GM23338 (cell line): ENCODE data around the gene CD180. TPM values are rescaled to one million over a fixed set of nuclear protein-coding genes. Genes with fewer than 3 reads are reported as not detected.

ENCODE experiments used
- ATAC-seq: fragments of 200-7000 bp; cut with Tn5 transposase; 3 replicates; pipeline ENCODE4 v1.9.1; 2020
- DNase-seq: peaks from one replicate; pipeline ENCODE4 v3.0.0-alpha.2; 2015; ENCODE audit warnings: low spot score
- H2AFZ ChIP-seq: fragments of 200-600 bp; sonication (generic); 2 replicates; pipeline ENCODE4 v1.8.0; 2016; ENCODE audit warnings: antibody characterized with exemption, mild to moderate bottlenecking, moderate library complexity
- H3F3A ChIP-seq: fragments of 200-600 bp; sonication (generic); replicated peaks from 2 replicates; pipeline ENCODE4 v1.8.0; 2017; ENCODE audit warnings: antibody characterized with exemption, mixed run types, low read depth
- H3K27ac ChIP-seq: fragments of 200-600 bp; sonication (generic); 2 replicates; pipeline ENCODE4 v1.6.1; 2016; ENCODE audit warnings: low read depth
- H3K27me3 ChIP-seq: fragments of 200-600 bp; sonication (generic); 2 replicates; pipeline ENCODE4 v1.8.0; 2016; ENCODE audit warnings: mild to moderate bottlenecking, mixed run types, moderate library complexity; ENCODE audit not compliant: insufficient read depth
- H3K36me3 ChIP-seq: fragments of 200-600 bp; sonication (generic); 2 replicates; pipeline ENCODE4 v1.8.0; 2016; ENCODE audit warnings: mild to moderate bottlenecking; ENCODE audit not compliant: insufficient read depth
- H3K4me1 ChIP-seq: fragments of 200-600 bp; sonication (generic); 2 replicates; pipeline ENCODE4 v1.8.0; 2016; ENCODE audit warnings: mild to moderate bottlenecking, moderate library complexity; ENCODE audit not compliant: insufficient read depth
- H3K4me2 ChIP-seq: fragments of 200-600 bp; sonication (generic); 2 replicates; pipeline ENCODE4 v1.7.1; 2017; ENCODE audit warnings: mixed run types
- H3K4me3 ChIP-seq: fragments of 200-600 bp; sonication (generic); 2 replicates; pipeline ENCODE4 v1.6.1; 2016; ENCODE audit warnings: mixed run types
- H3K79me2 ChIP-seq: fragments of 200-600 bp; sonication (generic); replicated peaks from 2 replicates; pipeline ENCODE4 v1.8.0; 2017; ENCODE audit warnings: mild to moderate bottlenecking; ENCODE audit not compliant: insufficient read depth
- H3K9me2 ChIP-seq: fragments of 200-600 bp; sonication (generic); 2 replicates; pipeline ENCODE4 v1.8.0; 2017; ENCODE audit not compliant: insufficient read depth
- H4K20me1 ChIP-seq: fragments of 200-600 bp; sonication (generic); replicated peaks from 2 replicates; pipeline ENCODE4 v1.8.0; 2017; ENCODE audit warnings: mild to moderate bottlenecking; ENCODE audit not compliant: insufficient read depth
- H3K27ac Mint-ChIP-seq: 2 replicates; pipeline ENCODE4 v1.8.0; 2020; ENCODE audit warnings: inconsistent platforms, mild to moderate bottlenecking, moderate library complexity, mixed read lengths
- H3K27me3 Mint-ChIP-seq: 3 replicates; pipeline ENCODE4 v1.8.0; 2022; ENCODE audit warnings: low read depth, mild to moderate bottlenecking, moderate library complexity, mixed read lengths, inconsistent platforms; ENCODE audit not compliant: insufficient read depth, poor library complexity
- H3K36me3 Mint-ChIP-seq: 3 replicates; pipeline ENCODE4 v1.8.0; 2021; ENCODE audit warnings: low read depth, mild to moderate bottlenecking, inconsistent platforms, moderate library complexity, mixed read lengths
- H3K4me1 Mint-ChIP-seq: 3 replicates; pipeline ENCODE4 v1.8.0; 2020; ENCODE audit warnings: mild to moderate bottlenecking, inconsistent platforms, mixed read lengths
- H3K4me3 Mint-ChIP-seq: 3 replicates; pipeline ENCODE4 v1.8.0; 2021; ENCODE audit warnings: moderate library complexity, mild to moderate bottlenecking, inconsistent platforms, mixed read lengths
- H3K9me3 Mint-ChIP-seq: 3 replicates; pipeline ENCODE4 v1.8.0; 2020; ENCODE audit warnings: moderate library complexity, mild to moderate bottlenecking, inconsistent platforms, mixed read lengths
- CREB1 ChIP-seq: fragments of 250-450 bp; sonication (Bioruptor Pico); IDR thresholded peaks from 2 replicates; pipeline ENCODE4 v1.5.0; 2020; ENCODE audit warnings: low read depth, mild to moderate bottlenecking, moderate library complexity
- CTCF ChIP-seq, 2 experiments: fragments of 200-600 bp in 1 of 2; sonication (generic) in 1 of 2; conservative IDR thresholded peaks; 2 replicates each; pipeline versions ENCODE4 v1.5.1 to v1.6.1; 2016 to 2017; ENCODE audit warnings: antibody characterized with exemption in 2 of 2, low read depth in 2 of 2, mild to moderate bottlenecking in 2 of 2, moderate library complexity in 1 of 2
- ETS1 ChIP-seq: IDR thresholded peaks from 2 replicates; pipeline ENCODE4 v1.6.1; 2016; ENCODE audit warnings: antibody characterized with exemption
- EZH2 ChIP-seq: fragments of 200-600 bp; sonication (generic); IDR thresholded peaks from one replicate; pipeline ENCODE4 v1.8.0; 2017; ENCODE audit warnings: antibody characterized with exemption, mild to moderate bottlenecking, low read depth; ENCODE audit not compliant: unreplicated experiment
- EZH2phosphoT487 ChIP-seq: fragments of 200-600 bp; sonication (generic); IDR thresholded peaks from one replicate; pipeline ENCODE4 v1.8.1; 2018; ENCODE audit warnings: antibody characterized with exemption; ENCODE audit not compliant: unreplicated experiment
- JUNB ChIP-seq: IDR thresholded peaks from one replicate; pipeline ENCODE4 v1.6.1; 2016; ENCODE audit warnings: antibody characterized with exemption; ENCODE audit not compliant: unreplicated experiment
- NANOG ChIP-seq: IDR thresholded peaks from 2 replicates; pipeline ENCODE4 v1.6.1; 2016; ENCODE audit warnings: antibody characterized with exemption, borderline replicate concordance
- POLR2AphosphoS5 ChIP-seq: IDR thresholded peaks from 2 replicates; pipeline ENCODE4 v1.6.1; 2016; ENCODE audit warnings: antibody characterized with exemption, low read depth
- STAT1 ChIP-seq: IDR thresholded peaks from one replicate; pipeline ENCODE4 v1.6.1; 2016; ENCODE audit warnings: antibody characterized with exemption; ENCODE audit not compliant: unreplicated experiment
- ZNF114 ChIP-seq: fragments of 250-450 bp; sonication (Bioruptor Pico); IDR thresholded peaks from 2 replicates; pipeline ENCODE4 v1.5.0; 2020; ENCODE audit warnings: mild to moderate bottlenecking, moderate library complexity
- ZNF331 ChIP-seq: fragments of 250-450 bp; sonication (Bioruptor Pico); IDR thresholded peaks from 2 replicates; pipeline ENCODE4 v1.5.0; 2020; ENCODE audit warnings: low read depth, mild to moderate bottlenecking, moderate library complexity
- polyA plus RNA-seq: library from polyadenylated mRNA; unstranded; fragments of >200 nt; fragmentation: Nextera tagmentation; extraction: Ambion mirVana; gene quantifications from 2 replicates; pipeline ENCODE4 v1.2.1, GENCODE V29; 2016
- total RNA-seq: library from RNA; depleted of rRNA; stranded (reverse); fragments of >200 nt; shearing (Covaris generic); gene quantifications from 2 replicates; pipeline ENCODE4 v1.2.3, GENCODE V29; 2014

CD180 gene
- total and polyA plus RNA-seq, 2 experiments from 2014 or later, result not detected

- H3F3A ChIP-seq, result no peaks in the 10 kb centered on the region
- no peak overlapping the region for H3K4me3 Mint-ChIP-seq
- no peak overlapping the region for H3K27ac Mint-ChIP-seq
- no peaks in the 10 kb centered on the region for H3K79me2 ChIP-seq
- no peaks in the 10 kb centered on the region for H4K20me1 ChIP-seq
- H3K27ac ChIP-seq, result no peak overlapping the region
- DNase-seq (no peak), ATAC-seq (peak; percentile 47)
- H3K27me3 ChIP-seq, result no peaks in the 10 kb centered on the region
- no peak overlapping the region for H3K4me3 ChIP-seq
- H3K4me2 ChIP-seq, result no peak overlapping the region
- no peaks in the 10 kb centered on the region for H3K36me3 Mint-ChIP-seq
- H3K9me3 Mint-ChIP-seq, result no peaks in the 10 kb centered on the region
- TF ChIP-seq ZNF114, result no peak
- no peak for TF ChIP-seq EZH2phosphoT487
- no peak for TF ChIP-seq ETS1
- no peaks in the 10 kb centered on the region for H3K27me3 Mint-ChIP-seq
- no peaks in the 10 kb centered on the region for H3K36me3 ChIP-seq
- H3K4me1 Mint-ChIP-seq, result no peaks in the 10 kb centered on the region; the same call in 2 of the 3 replicates
- no peaks in the 10 kb centered on the region for H3K9me2 ChIP-seq
- peak overlapping the region; percentile 76 for H2AFZ ChIP-seq
- H3K4me1 ChIP-seq, result no peaks in the 10 kb centered on the region
These were observed 19.2 kb upstream of the CD180 start for GRCh38 chr5:67215519-67216471.

GRCh38 chr5:67214707-67215447, 18.3 kb upstream of the CD180 start:
- Histone ChIP-seq H3K4me1 (no peaks in the 10 kb centered on the region), H4K20me1 (no peaks in the 10 kb centered on the region), H3K9me2 (no peaks in the 10 kb centered on the region), H3K4me2 (no peak overlapping the region), H2AFZ (peak overlapping the region; percentile 76), H3K4me3 (no peak overlapping the region), H3F3A (no peaks in the 10 kb centered on the region), H3K27ac (no peak overlapping the region), H3K36me3 (no peaks in the 10 kb centered on the region), H3K27me3 (no peaks in the 10 kb centered on the region), H3K79me2 (no peaks in the 10 kb centered on the region)
- H3K36me3 Mint-ChIP-seq, result no peaks in the 10 kb centered on the region; the same call in 2 of the 3 replicates
- DNase-seq, result no peak
- H3K4me1 Mint-ChIP-seq, result no peaks in the 10 kb centered on the region; the same call in 2 of the 3 replicates
- no peaks in the 10 kb centered on the region for H3K27me3 Mint-ChIP-seq
- no peaks in the 10 kb centered on the region for H3K9me3 Mint-ChIP-seq
- ATAC-seq, result no peak
- no peak overlapping the region for H3K27ac Mint-ChIP-seq
- no peak overlapping the region for H3K4me3 Mint-ChIP-seq
- no peak for TF ChIP-seq EZH2phosphoT487
- no peak for TF ChIP-seq STAT1
- no peak for TF ChIP-seq NANOG
- TF ChIP-seq CTCF (conservative IDR thresholded peaks at IDR 0.05; ENCODE audit: low read depth in 2 of 2), result no peak
- TF ChIP-seq JUNB, result no peak
- TF ChIP-seq EZH2, result no peak
- TF ChIP-seq CREB1 (CRISPR knock-in tag), result no peak
- no peak for TF ChIP-seq ETS1
- no peak for TF ChIP-seq ZNF331 (CRISPR knock-in tag)
- no peak for TF ChIP-seq POLR2AphosphoS5
